ENCODE results near the gene GPR3.

GPR3 gene

DNA sequence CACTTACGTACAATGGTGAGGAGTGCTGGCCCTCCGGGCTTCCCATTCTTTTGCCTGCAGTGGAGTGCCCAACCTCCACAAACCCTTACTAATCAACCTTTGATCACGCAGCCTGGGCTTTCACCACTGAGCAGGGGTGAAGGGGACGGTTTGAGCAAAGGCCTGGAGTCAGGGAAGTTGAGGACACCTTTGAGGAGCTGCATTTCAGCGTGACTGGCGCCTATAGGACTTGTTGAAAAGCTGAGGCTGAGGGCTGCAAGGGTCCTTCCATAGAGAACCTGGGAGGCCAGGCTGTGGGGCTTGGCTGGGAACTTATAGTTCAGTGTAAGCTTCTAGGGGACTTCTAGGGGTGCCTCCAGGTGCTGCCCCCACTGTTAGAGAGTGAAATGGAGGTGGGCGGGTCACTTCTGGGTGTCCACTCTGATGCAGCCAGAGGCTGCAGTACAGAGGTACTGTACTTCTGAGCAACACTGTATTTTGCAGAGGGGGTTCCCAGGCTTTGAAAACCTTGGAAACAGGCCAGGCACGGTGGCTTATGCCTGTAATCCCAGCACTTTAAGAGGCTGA is 40.8 kb upstream of the GPR3 start:
- Histone ChIP-seq H3K9me3 (ENCODE audit: insufficient read depth, low read depth, low read length) (no peaks in the 10 kb centered on the region), H3K27ac (ENCODE audit: low read depth, low read length) (peak overlapping the region; percentile 14; the same call in 1 of the 2 replicates), H3K36me3 (ENCODE audit: insufficient read depth, low read length) (no peaks in the 10 kb centered on the region; the same call in 1 of the 2 replicates), H3K4me3 (ENCODE audit: low read length) (peak overlapping the region; percentile 65), H3K9ac (ENCODE audit: low read depth, low read length) (peak overlapping the region; percentile 56), H3K4me1 (ENCODE audit: insufficient read depth, low read length) (no peaks in the 10 kb centered on the region), H3K27me3 (ENCODE audit: insufficient read depth, low read length) (peaks cover 9% of the 10 kb centered on the region)
- 26% methylated on average over 7 of the region's 8 CpGs for WGBS

GRCh38 chr1:27353166-27353565 is 39.3 kb upstream of the GPR3 start:
- H3K9ac ChIP-seq (ENCODE audit: low read depth, low read length), result no peak overlapping the region

GRCh38 chr1:27353629-27354028 is 38.8 kb upstream of the GPR3 start:
- no peak overlapping the region for H3K27ac ChIP-seq (ENCODE audit: low read depth, low read length)
- no peaks in the 10 kb centered on the region; the same call in 1 of the 2 replicates for H3K36me3 ChIP-seq (ENCODE audit: insufficient read depth, low read length)
- H3K27me3 ChIP-seq (ENCODE audit: insufficient read depth, low read length), result peaks cover 20% of the 10 kb centered on the region
- no peak overlapping the region for H3K9ac ChIP-seq (ENCODE audit: low read depth, low read length)
- H3K9me3 ChIP-seq (ENCODE audit: insufficient read depth, low read depth, low read length), result no peaks in the 10 kb centered on the region
- no peaks in the 10 kb centered on the region for H3K4me1 ChIP-seq (ENCODE audit: insufficient read depth, low read length)
- no peak overlapping the region for H3K4me3 ChIP-seq (ENCODE audit: low read length)
- 92% methylated on average over 3 of the region's 3 CpGs for WGBS

More at GRCh38 chr1:27353166-27353565, 39.3 kb upstream of the GPR3 start:
- H3K27ac ChIP-seq (ENCODE audit: low read depth, low read length), result no peak overlapping the region
- no peaks in the 10 kb centered on the region for H3K4me1 ChIP-seq (ENCODE audit: insufficient read depth, low read length)
- H3K4me3 ChIP-seq (ENCODE audit: low read length), result no peak overlapping the region
- 95% methylated on average over 13 of the region's 13 CpGs for WGBS
- no peaks in the 10 kb centered on the region; the same call in 1 of the 2 replicates for H3K36me3 ChIP-seq (ENCODE audit: insufficient read depth, low read length)
- peaks cover 15% of the 10 kb centered on the region for H3K27me3 ChIP-seq (ENCODE audit: insufficient read depth, low read length)
- H3K9me3 ChIP-seq (ENCODE audit: insufficient read depth, low read depth, low read length), result no peaks in the 10 kb centered on the region

GRCh38 chr1:27355683-27356082 is 36.7 kb upstream of the GPR3 start:
- 92% methylated on average over 5 of the region's 5 CpGs for WGBS
- H3K27me3 ChIP-seq (ENCODE audit: insufficient read depth, low read length), result peaks cover 31% of the 10 kb centered on the region
- H3K9ac ChIP-seq (ENCODE audit: low read depth, low read length), result no peak overlapping the region
- no peak overlapping the region for H3K27ac ChIP-seq (ENCODE audit: low read depth, low read length)
- no peaks in the 10 kb centered on the region for H3K9me3 ChIP-seq (ENCODE audit: insufficient read depth, low read depth, low read length)
- H3K4me3 ChIP-seq (ENCODE audit: low read length), result no peak overlapping the region
- no peaks in the 10 kb centered on the region; the same call in 1 of the 2 replicates for H3K36me3 ChIP-seq (ENCODE audit: insufficient read depth, low read length)
- 0 out of 2 replicates have a peak, but pooled peaks cover 3% of the 10 kb centered on the region for H3K4me1 ChIP-seq (ENCODE audit: insufficient read depth, low read length)

- WGBS, result 92% methylated on average over 13 of the region's 13 CpGs
- no peaks in the 10 kb centered on the region for H3K9me3 ChIP-seq (ENCODE audit: insufficient read depth, low read depth, low read length)
- H3K27ac ChIP-seq (ENCODE audit: low read depth, low read length), result no peak overlapping the region
- no peak overlapping the region for H3K9ac ChIP-seq (ENCODE audit: low read depth, low read length)
- H3K4me1 ChIP-seq (ENCODE audit: insufficient read depth, low read length), result 0 out of 2 replicates have a peak, but pooled peaks cover 3% of the 10 kb centered on the region
- H3K36me3 ChIP-seq (ENCODE audit: insufficient read depth, low read length), result no peaks in the 10 kb centered on the region; the same call in 1 of the 2 replicates
- H3K27me3 ChIP-seq (ENCODE audit: insufficient read depth, low read length), result peaks cover 36% of the 10 kb centered on the region
- no peak overlapping the region for H3K4me3 ChIP-seq (ENCODE audit: low read length)
Observed at GRCh38 chr1:27356277-27356618, 36.2 kb upstream of the GPR3 start.

DNA sequence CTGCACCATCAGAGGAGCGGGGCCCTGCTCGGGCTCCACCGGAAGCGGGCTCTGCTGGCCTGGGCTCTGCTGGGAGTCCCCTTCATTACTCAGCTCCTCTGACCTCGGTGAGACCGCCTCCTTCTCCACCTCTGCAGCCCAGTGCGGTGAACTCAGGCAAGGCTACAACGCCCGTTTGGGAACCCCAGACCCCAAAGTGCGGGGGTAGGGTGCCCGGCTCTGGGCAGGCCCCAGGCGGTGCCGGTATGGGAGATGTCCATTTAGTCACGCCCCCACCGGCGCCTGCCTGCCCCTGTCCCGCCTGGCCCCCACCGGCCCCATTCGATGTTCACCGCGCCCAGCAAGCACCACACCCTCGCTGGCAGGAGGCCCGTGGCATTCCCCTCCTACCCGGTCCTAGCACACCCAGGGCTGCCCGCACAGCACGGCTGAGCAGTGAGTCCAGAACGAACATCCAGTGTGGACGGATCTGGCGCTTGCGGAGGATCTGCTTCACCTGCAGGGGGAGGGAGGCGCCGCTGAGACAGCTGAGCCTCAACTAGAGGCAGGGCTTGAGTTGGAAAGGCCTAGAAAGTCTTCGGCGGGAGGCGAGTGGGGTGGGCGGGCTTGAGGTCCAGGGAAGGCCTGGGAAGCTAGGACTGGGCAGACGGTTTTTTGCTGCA is 35.7 kb upstream of the GPR3 start:
- Histone ChIP-seq H3K9me3 (ENCODE audit: insufficient read depth, low read depth, low read length) (no peaks in the 10 kb centered on the region), H3K27ac (ENCODE audit: low read depth, low read length) (no peak overlapping the region), H3K9ac (ENCODE audit: low read depth, low read length) (no peak overlapping the region), H3K4me1 (ENCODE audit: insufficient read depth, low read length) (0 out of 2 replicates have a peak, but pooled peaks cover 3% of the 10 kb centered on the region), H3K27me3 (ENCODE audit: insufficient read depth, low read length) (peaks cover 42% of the 10 kb centered on the region), H3K36me3 (ENCODE audit: insufficient read depth, low read length) (no peaks in the 10 kb centered on the region; the same call in 1 of the 2 replicates), H3K4me3 (ENCODE audit: low read length) (no peak overlapping the region)
- 84% methylated on average over 37 of the region's 37 CpGs for whole genome bisulfite sequencing

GRCh38 chr1:27357281-27358037 is 35.0 kb upstream of the GPR3 start:
- H3K27me3 ChIP-seq (ENCODE audit: insufficient read depth, low read length), result peaks cover 47% of the 10 kb centered on the region
- H3K36me3 ChIP-seq (ENCODE audit: insufficient read depth, low read length), result no peaks in the 10 kb centered on the region; the same call in 1 of the 2 replicates
- no peak overlapping the region for H3K27ac ChIP-seq (ENCODE audit: low read depth, low read length)
- H3K4me3 ChIP-seq (ENCODE audit: low read length), result 0 out of 2 replicates have a peak overlapping the region, but pooled peaks have one; percentile 5
- H3K9me3 ChIP-seq (ENCODE audit: insufficient read depth, low read depth, low read length), result no peaks in the 10 kb centered on the region
- no peak overlapping the region for H3K9ac ChIP-seq (ENCODE audit: low read depth, low read length)
- 29% methylated on average over 40 of the region's 40 CpGs for WGBS
- 0 out of 2 replicates have a peak, but pooled peaks cover 3% of the 10 kb centered on the region for H3K4me1 ChIP-seq (ENCODE audit: insufficient read depth, low read length)

DNA sequence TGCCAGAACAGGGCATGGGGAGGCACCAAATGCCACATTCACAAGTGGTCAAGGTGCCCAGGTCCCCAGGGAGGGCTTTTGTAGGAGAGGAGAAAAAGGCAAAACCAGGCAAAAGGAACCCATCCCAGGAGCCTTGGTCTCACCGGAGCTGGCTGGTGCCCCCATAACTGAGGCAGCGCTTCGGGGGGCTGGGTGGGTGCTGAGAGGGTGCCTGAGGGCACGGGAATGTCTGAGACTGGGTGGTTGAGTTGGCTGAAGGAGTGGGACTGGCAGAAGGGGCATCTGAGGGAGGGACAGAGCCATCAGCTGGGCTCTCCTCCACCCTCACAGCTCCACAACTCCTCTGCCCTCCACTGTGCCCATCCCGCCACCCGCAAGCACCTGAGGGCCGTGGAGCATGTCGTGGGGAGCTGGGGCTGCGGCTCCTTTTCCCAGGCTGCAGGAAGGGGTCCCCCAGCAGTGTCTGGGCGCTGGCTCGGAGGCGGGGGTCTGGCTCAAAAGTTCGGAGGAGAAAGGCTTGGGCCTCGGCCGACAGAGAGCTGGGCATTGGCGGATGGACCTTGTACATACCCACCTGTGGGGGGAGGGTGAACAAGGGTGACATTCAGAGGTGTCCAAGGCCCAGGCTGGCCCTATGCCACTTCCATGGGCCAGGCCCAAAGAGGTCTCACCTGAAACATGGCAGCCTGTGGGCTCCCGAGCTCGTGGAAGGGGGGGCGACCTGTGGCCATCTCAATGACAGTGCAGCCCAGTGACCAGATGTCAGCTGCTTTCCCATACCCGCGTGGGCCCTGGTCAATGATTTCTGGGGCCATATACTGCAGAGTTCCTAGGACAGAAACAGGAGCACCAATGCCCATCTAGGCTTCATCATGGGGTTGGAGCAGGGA is 34.1 kb upstream of the GPR3 start:
- no peak overlapping the region for H3K4me3 ChIP-seq (ENCODE audit: low read length)
- peaks cover 47% of the 10 kb centered on the region for H3K27me3 ChIP-seq (ENCODE audit: insufficient read depth, low read length)
- 0 out of 2 replicates have a peak, but pooled peaks cover 3% of the 10 kb centered on the region for H3K4me1 ChIP-seq (ENCODE audit: insufficient read depth, low read length)
- no peaks in the 10 kb centered on the region; the same call in 1 of the 2 replicates for H3K36me3 ChIP-seq (ENCODE audit: insufficient read depth, low read length)
- 95% methylated on average over 21 of the region's 21 CpGs for WGBS
- no peak overlapping the region for H3K9ac ChIP-seq (ENCODE audit: low read depth, low read length)
- no peak overlapping the region for H3K27ac ChIP-seq (ENCODE audit: low read depth, low read length)
- H3K9me3 ChIP-seq (ENCODE audit: insufficient read depth, low read depth, low read length), result no peaks in the 10 kb centered on the region

DNA sequence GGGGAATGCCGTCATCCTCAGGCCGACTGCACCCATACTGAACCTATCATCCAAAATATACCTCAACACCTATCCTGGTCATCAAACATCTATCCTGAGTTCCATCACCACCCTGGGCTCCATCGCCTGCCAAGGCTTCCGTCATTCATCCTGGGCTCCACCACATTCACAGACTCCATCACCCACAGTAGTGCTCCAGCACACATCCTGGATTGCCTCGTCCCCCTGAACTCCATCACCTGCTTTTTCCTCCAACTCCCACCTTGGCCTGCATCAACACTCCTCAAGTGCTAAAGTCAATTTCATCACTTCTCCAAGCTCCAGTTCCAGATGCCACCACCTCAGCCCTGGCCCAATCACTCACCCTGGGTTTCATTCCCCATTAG is 33.5 kb upstream of the GPR3 start:
- WGBS, result 94% methylated on average over 5 of the region's 5 CpGs
- Histone ChIP-seq H3K9me3 (ENCODE audit: insufficient read depth, low read depth, low read length) (no peaks in the 10 kb centered on the region), H3K27me3 (ENCODE audit: insufficient read depth, low read length) (peaks cover 47% of the 10 kb centered on the region), H3K9ac (ENCODE audit: low read depth, low read length) (no peak overlapping the region), H3K27ac (ENCODE audit: low read depth, low read length) (no peak overlapping the region), H3K4me3 (ENCODE audit: low read length) (no peak overlapping the region), H3K4me1 (ENCODE audit: insufficient read depth, low read length) (0 out of 2 replicates have a peak, but pooled peaks cover 3% of the 10 kb centered on the region), H3K36me3 (ENCODE audit: insufficient read depth, low read length) (no peaks in the 10 kb centered on the region; the same call in 1 of the 2 replicates)

DNA sequence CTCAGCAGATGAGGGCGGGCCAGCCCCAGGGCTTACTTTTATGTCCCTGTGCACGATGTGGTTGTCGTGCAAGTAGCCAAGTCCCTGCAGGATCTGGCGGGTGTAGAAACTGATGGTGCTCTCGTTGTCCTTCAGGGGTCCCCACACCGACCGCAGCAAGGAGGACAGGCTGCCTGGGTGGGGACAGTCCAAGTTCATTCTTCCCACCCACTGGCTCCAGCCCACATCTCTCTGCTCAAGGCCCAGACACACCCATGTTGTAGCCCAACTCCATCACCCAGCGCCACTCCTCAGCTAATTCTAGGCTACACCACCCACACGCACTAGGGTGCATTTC is 32.6 kb upstream of the GPR3 start:
- Histone ChIP-seq H3K27me3 (ENCODE audit: insufficient read depth, low read length) (peaks cover 47% of the 10 kb centered on the region), H3K9me3 (ENCODE audit: insufficient read depth, low read depth, low read length) (no peaks in the 10 kb centered on the region), H3K4me3 (ENCODE audit: low read length) (peak overlapping the region; percentile 76), H3K9ac (ENCODE audit: low read depth, low read length) (no peak overlapping the region), H3K27ac (ENCODE audit: low read depth, low read length) (no peak overlapping the region), H3K36me3 (ENCODE audit: insufficient read depth, low read length) (no peaks in the 10 kb centered on the region; the same call in 1 of the 2 replicates), H3K4me1 (ENCODE audit: insufficient read depth, low read length) (0 out of 2 replicates have a peak, but pooled peaks cover 10% of the 10 kb centered on the region)
- WGBS, result 50% methylated on average over 9 of the region's 9 CpGs
